ENCODE measurements around the gene RBP3. TPM values are rescaled to one million over a fixed set of nuclear protein-coding genes. Genes with fewer than 3 reads are reported as not detected.

The RBP3 gene
- total RNA-seq, 1 donor from 2014 or later = not detected

- DNase-seq (no peak), ATAC-seq (no peak)
- intact Hi-C loops (cut with DNase I) = no loop called here
These were observed 11.7 kb downstream of the RBP3 start for GRCh38 chr10:47359626-47360418.

GRCh38 chr10:47360419-47361040 lies 12.4 kb downstream of the RBP3 start:
- H3K27me3 ChIP-seq = no peaks in the 10 kb centered on the region
- no peaks in the 10 kb centered on the region for H3K36me3 ChIP-seq
- H3K4me1 ChIP-seq = no peaks in the 10 kb centered on the region
- no peak overlapping the region for H3K27ac ChIP-seq
- TF ChIP-seq, protein P1, sequence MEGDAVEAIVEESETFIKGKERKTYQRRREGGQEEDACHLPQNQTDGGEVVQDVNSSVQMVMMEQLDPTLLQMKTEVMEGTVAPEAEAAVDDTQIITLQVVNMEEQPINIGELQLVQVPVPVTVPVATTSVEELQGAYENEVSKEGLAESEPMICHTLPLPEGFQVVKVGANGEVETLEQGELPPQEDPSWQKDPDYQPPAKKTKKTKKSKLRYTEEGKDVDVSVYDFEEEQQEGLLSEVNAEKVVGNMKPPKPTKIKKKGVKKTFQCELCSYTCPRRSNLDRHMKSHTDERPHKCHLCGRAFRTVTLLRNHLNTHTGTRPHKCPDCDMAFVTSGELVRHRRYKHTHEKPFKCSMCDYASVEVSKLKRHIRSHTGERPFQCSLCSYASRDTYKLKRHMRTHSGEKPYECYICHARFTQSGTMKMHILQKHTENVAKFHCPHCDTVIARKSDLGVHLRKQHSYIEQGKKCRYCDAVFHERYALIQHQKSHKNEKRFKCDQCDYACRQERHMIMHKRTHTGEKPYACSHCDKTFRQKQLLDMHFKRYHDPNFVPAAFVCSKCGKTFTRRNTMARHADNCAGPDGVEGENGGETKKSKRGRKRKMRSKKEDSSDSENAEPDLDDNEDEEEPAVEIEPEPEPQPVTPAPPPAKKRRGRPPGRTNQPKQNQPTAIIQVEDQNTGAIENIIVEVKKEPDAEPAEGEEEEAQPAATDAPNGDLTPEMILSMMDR (IDR thresholded peaks at IDR 0.05) = no peak
- no peak overlapping the region for H3K4me3 ChIP-seq
- no peak for DNase-seq
- intact Hi-C loops (cut with DNase I) = no loop called here
- no peak for ATAC-seq
- H3K9me3 ChIP-seq = no peaks in the 10 kb centered on the region

More at GRCh38 chr10:47359626-47360418, 11.7 kb downstream of the RBP3 start:
- no peaks in the 10 kb centered on the region for H3K27me3 ChIP-seq
- TF ChIP-seq, protein P1 (IDR thresholded peaks at IDR 0.05) = no peak
- no peak overlapping the region for H3K27ac ChIP-seq
- no peaks in the 10 kb centered on the region for H3K36me3 ChIP-seq
- no peak overlapping the region for H3K4me3 ChIP-seq
- H3K9me3 ChIP-seq = no peaks in the 10 kb centered on the region
- H3K4me1 ChIP-seq = no peaks in the 10 kb centered on the region

DNA sequence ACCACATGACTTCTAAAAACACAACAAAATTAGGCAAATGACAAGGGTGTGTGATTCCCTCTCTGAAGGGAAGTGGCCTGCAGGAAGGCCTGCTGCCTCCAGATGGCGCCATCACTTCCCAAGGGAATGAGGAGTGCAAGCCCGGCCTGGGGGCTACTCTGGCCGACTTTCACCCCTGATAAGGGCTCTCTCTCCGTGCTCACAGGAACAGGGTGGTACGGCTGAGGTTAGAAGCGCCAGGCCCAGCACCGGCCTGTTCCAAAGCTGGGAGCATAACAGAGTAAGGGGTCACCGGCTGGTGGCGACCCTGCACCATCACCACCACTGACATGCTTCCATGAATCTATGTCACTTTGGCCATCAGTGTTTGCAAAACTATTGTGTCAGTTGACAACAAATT lies 13.1 kb downstream of the RBP3 start:
- Histone ChIP-seq H3K4me1 (no peaks in the 10 kb centered on the region), H3K27me3 (no peaks in the 10 kb centered on the region), H3K27ac (no peak overlapping the region), H3K36me3 (no peaks in the 10 kb centered on the region), H3K9me3 (no peaks in the 10 kb centered on the region), H3K4me3 (no peak overlapping the region)
- peak; percentile 67 for ATAC-seq
- intact Hi-C loops (cut with DNase I) = no loop called here
- no peak for DNase-seq
- TF ChIP-seq, protein P1 (IDR thresholded peaks at IDR 0.05) = peak; percentile 70

GRCh38 chr10:47362199-47362598 lies 14.0 kb downstream of the RBP3 start:
- H3K9me3 ChIP-seq = no peaks in the 10 kb centered on the region
- H3K27me3 ChIP-seq = no peaks in the 10 kb centered on the region
- H3K4me1 ChIP-seq = no peaks in the 10 kb centered on the region
- intact Hi-C loops (cut with DNase I) = no loop called here
- peak; percentile 2 for DNase-seq
- H3K4me3 ChIP-seq = no peak overlapping the region
- TF ChIP-seq, protein P1 (IDR thresholded peaks at IDR 0.05) = no peak
- no peak overlapping the region for H3K27ac ChIP-seq
- H3K36me3 ChIP-seq = no peaks in the 10 kb centered on the region
- ATAC-seq = no peak

DNA sequence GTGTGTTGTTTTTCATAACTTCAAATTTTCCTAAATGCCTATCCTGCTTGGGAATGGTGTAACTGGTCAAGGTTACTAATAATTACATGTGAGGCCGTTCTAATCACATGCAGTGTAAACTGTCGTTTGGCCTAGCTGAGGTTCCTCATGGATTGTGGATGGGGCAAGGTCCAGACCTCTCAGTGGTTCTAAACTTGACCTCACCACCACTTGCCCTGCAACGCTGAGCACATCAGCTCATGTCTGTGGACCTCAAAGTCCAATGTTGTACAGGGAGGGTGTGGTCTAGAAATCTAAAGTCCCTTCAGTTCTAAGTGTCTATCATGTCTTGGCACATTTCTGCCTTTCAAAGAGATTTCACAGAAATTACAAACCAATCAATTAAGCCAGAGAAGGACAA lies 15.6 kb downstream of the RBP3 start:
- Histone ChIP-seq H3K4me1 (no peaks in the 10 kb centered on the region), H3K4me3 (no peak overlapping the region), H3K9me3 (no peaks in the 10 kb centered on the region), H3K27ac (no peak overlapping the region), H3K27me3 (no peaks in the 10 kb centered on the region), H3K36me3 (no peaks in the 10 kb centered on the region)
- peak; percentile 1 for DNase-seq
- ATAC-seq = no peak
- intact Hi-C loops (cut with DNase I) = no loop called here
- TF ChIP-seq, protein P1 (IDR thresholded peaks at IDR 0.05) = no peak
